NB4 (cell line): ENCODE data around the gene UBE2F.

Source experiments
- MAX ChIP-seq: IDR thresholded peaks from 2 replicates; pipeline ENCODE4 v1.6.1; 2011; ENCODE audit warnings: low read depth, low read length
- MYC ChIP-seq: IDR thresholded peaks from 2 replicates; pipeline ENCODE4 v1.6.1; 2011; ENCODE audit warnings: low read depth, low read length
- POLR2A ChIP-seq: IDR thresholded peaks from 2 replicates; pipeline ENCODE4 v1.6.1; 2011; ENCODE audit warnings: mild to moderate bottlenecking; ENCODE audit not compliant: insufficient read length; ENCODE audit errors: extremely low read depth
- TF ChIP-seq, protein P1 (sequence below): IDR thresholded peaks from one replicate; pipeline ENCODE4 v1.5.1; 2012; ENCODE audit warnings: low read depth, low read length

GRCh38 chr2:238031751-238032150 is 64.9 kb downstream of the UBE2F start:
- TF ChIP-seq, protein P1, sequence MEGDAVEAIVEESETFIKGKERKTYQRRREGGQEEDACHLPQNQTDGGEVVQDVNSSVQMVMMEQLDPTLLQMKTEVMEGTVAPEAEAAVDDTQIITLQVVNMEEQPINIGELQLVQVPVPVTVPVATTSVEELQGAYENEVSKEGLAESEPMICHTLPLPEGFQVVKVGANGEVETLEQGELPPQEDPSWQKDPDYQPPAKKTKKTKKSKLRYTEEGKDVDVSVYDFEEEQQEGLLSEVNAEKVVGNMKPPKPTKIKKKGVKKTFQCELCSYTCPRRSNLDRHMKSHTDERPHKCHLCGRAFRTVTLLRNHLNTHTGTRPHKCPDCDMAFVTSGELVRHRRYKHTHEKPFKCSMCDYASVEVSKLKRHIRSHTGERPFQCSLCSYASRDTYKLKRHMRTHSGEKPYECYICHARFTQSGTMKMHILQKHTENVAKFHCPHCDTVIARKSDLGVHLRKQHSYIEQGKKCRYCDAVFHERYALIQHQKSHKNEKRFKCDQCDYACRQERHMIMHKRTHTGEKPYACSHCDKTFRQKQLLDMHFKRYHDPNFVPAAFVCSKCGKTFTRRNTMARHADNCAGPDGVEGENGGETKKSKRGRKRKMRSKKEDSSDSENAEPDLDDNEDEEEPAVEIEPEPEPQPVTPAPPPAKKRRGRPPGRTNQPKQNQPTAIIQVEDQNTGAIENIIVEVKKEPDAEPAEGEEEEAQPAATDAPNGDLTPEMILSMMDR: no peak
- TF ChIP-seq POLR2A (no peak), MAX (no peak), MYC (no peak)
